Adipose tissue (tissue), 3 donors: Measurements from ENCODE around the gene FBXL20. TPM values are rescaled to one million over a fixed set of nuclear protein-coding genes. Genes with fewer than 3 reads are reported as not detected.

Experiments used
- H3K27ac ChIP-seq: one replicate; pipeline ENCODE4 v1.5.1; 2013; ENCODE audit warnings: low read depth, low read length
- WGBS, 3 donors: extraction: QIAGEN DNeasy Blood & Tissue Kit; methylation state at CpG; one replicate each; pipeline ENCODE4 v1.1.7; 2013; 5-methylcytosine and 5-hydroxymethylcytosine counted together
- polyA plus RNA-seq, 3 donors: library from polyadenylated mRNA; stranded (reverse); fragments of 200-250 nt; gene quantifications; one replicate each; pipeline ENCODE4 v1.2.3, GENCODE V29; 2013
- donor health status: healthy with polysubstance abuse.
- donor health status: Bipolar disorder and iron deficiency.
- donor health status: healthy.

Gene FBXL20
- polyA plus RNA-seq, 3 donors, result 2.3 to 4.5 (median 3.5) TPM

GRCh38 chr17:39238311-39238972 is 163.0 kb downstream of the FBXL20 start:
- H3K27ac ChIP-seq, result no peak overlapping the region
- whole genome bisulfite sequencing, 3 donors, result 31 to 38% (median 33%) methylated on average over 15 of the region's 15 CpGs

- no peak overlapping the region for H3K27ac ChIP-seq
- 79 to 85% (median 81%) methylated on average over 7 of the region's 7 CpGs for WGBS, 3 donors
These were observed 163.8 kb downstream of the FBXL20 start for GRCh38 chr17:39237586-39237985.

- 70 to 92% (median 82%) methylated on average over 4 to 6 of the region's 6 CpGs for WGBS, 3 donors
- H3K27ac ChIP-seq, result no peak overlapping the region
These were observed 164.4 kb downstream of the FBXL20 start for GRCh38 chr17:39236981-39237441.

GRCh38 chr17:39236450-39236927 is 164.9 kb downstream of the FBXL20 start:
- no peak overlapping the region for H3K27ac ChIP-seq
- WGBS, 3 donors, result 48 to 67% (median 61%) methylated on average over 5 of the region's 5 CpGs

GRCh38 chr17:39235555-39236449 is 165.6 kb downstream of the FBXL20 start:
- 31 to 36% (median 34%) methylated on average over 18 of the region's 18 CpGs for WGBS, 3 donors
- H3K27ac ChIP-seq, result no peak overlapping the region

- H3K27ac ChIP-seq, result no peak overlapping the region
- WGBS, 3 donors, result 7 to 12% (median 11%) methylated on average over 22 of the region's 22 CpGs
These were observed 169.6 kb downstream of the FBXL20 start for GRCh38 chr17:39231591-39232551.

GRCh38 chr17:39231091-39231561 is 170.3 kb downstream of the FBXL20 start:
- WGBS, 3 donors, result 42 to 47% (median 45%) methylated on average over 10 of the region's 10 CpGs
- no peak overlapping the region for H3K27ac ChIP-seq

- no peak overlapping the region for H3K27ac ChIP-seq
- 31 to 85% (median 83%) methylated on average over 1 of the region's 1 CpG for WGBS, 3 donors
These were observed 171.1 kb downstream of the FBXL20 start for GRCh38 chr17:39230361-39230760.

- 44 to 62% (median 48%) methylated on average over 11 of the region's 11 CpGs for WGBS, 3 donors
- H3K27ac ChIP-seq, result no peak overlapping the region
These were observed 172.0 kb downstream of the FBXL20 start for GRCh38 chr17:39229274-39229913.

- WGBS, 3 donors, result 69 to 73% (median 70%) methylated on average over 2 of the region's 2 CpGs
- no peak overlapping the region for H3K27ac ChIP-seq
These were observed 174.0 kb downstream of the FBXL20 start for GRCh38 chr17:39227364-39227919.

- WGBS, 3 donors, result 14 to 15% (median 14%) methylated on average over 24 of the region's 24 CpGs
- H3K27ac ChIP-seq, result no peak overlapping the region
These were observed 175.3 kb downstream of the FBXL20 start for GRCh38 chr17:39225959-39226683.

- WGBS, 3 donors, result 1% methylated on average over 43 to 71 of the region's 71 CpGs
- no peak within 1 kb of the TSS for H3K27ac ChIP-seq
These were observed 176.0 kb downstream of the FBXL20 start, which contains the start of gene STAC2 for GRCh38 chr17:39225308-39225958. Gene STAC2, minus strand, starts transcription at chr17:39225945. Its CDS starts 443 bp downstream, at chr17:39225502.

- 2% methylated on average over 54 to 68 of the region's 68 CpGs for WGBS, 3 donors
- no peak overlapping the region for H3K27ac ChIP-seq
These were observed 176.6 kb downstream of the FBXL20 start for GRCh38 chr17:39224778-39225307.

GRCh38 chr17:39223907-39224777 is 177.3 kb downstream of the FBXL20 start:
- 21 to 40% (median 37%) methylated on average over 33 of the region's 33 CpGs for WGBS, 3 donors
- no peak overlapping the region for H3K27ac ChIP-seq
